SK-N-SH treated with all-trans-retinoic acid at 6 μM for 48 hours (cell line): ENCODE results near the gene GRID1.

Source experiments
- ISL1 ChIP-seq: fragments of 250-450 bp; sonication (Bioruptor Pico); IDR thresholded peaks from 2 replicates; pipeline ENCODE4 v2.1.2; 2022; ENCODE audit warnings: mild to moderate bottlenecking, moderate library complexity
- SNAI2 ChIP-seq: fragments of 250-450 bp; sonication (Bioruptor Pico); IDR thresholded peaks from 2 replicates; pipeline ENCODE4 v1.5.0; 2020; ENCODE audit warnings: mild to moderate bottlenecking, moderate library complexity
- TOX ChIP-seq: fragments of 250-450 bp; sonication (Bioruptor Pico); IDR thresholded peaks from 2 replicates; pipeline ENCODE4 v1.8.0; 2021; ENCODE audit warnings: mild to moderate bottlenecking, moderate library complexity, borderline replicate concordance
- ZFP30 ChIP-seq: fragments of 450-650 bp; formaldehyde crosslinking; IDR thresholded peaks from 2 replicates; pipeline ENCODE4 v1.5.0; 2022; ENCODE audit warnings: mild to moderate bottlenecking, moderate library complexity
- TF ChIP-seq, protein P1 (sequence below): fragments of 250-450 bp; sonication (Bioruptor Pico); IDR thresholded peaks from 2 replicates; pipeline ENCODE4 v1.8.0; 2020; ENCODE audit warnings: mild to moderate bottlenecking, moderate library complexity, borderline replicate concordance
- TF ChIP-seq, protein P2 (sequence below): fragments of 250-450 bp; sonication (Bioruptor Pico); IDR thresholded peaks from 2 replicates; pipeline ENCODE4 v1.5.1; 2021; ENCODE audit warnings: mild to moderate bottlenecking, moderate library complexity
- TF ChIP-seq, protein P3 (sequence below): fragments of 250-450 bp; sonication (Bioruptor Pico); IDR thresholded peaks from 2 replicates; pipeline ENCODE4 v1.5.0; 2020; ENCODE audit warnings: mild to moderate bottlenecking, moderate library complexity

DNA sequence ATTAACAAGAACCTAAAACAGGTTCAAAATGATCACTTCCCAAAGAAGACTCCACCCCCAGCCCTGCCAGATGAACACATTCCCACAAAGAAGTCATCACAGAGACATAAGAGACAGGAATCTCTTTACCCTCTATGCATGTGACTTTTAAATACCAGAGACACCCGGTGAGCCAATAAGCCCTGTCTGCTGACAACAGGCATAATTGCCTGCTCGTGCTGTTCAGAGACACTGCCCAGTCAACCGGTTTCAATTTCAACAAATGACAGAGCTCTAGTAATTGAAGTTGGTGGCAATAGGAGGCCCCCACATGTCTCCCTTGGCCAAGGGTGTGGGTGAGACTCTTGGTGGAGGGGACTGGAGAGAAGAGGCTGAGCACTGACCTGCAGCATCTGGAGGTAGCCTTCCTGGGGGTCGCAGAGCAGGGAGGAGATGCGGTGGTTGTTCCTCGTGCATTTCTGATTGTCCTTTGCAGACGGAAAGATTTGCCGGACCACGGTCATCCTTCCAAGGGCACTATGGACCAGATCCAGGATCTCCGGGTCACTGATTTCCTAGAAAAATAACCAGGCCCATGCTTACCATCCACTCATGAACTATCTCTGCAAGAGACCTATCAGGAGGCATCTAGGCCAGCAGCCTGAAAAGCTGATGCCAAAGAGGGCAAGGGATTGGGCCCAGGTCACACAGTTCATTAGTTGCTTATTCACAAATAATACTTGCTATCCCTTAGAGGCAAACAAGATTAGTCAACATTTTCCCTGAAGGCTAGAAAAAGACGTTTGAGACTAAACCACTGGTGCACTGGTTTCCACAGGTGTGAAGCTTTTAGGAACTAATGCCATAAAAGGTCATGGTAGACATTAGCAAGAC is 497.7 kb downstream of the GRID1 start:
- TF ChIP-seq ISL1 (CRISPR knock-in tag) (no peak), ZFP30 (no peak), SNAI2 (no peak), TOX (CRISPR knock-in tag) (no peak)
- TF ChIP-seq, protein P1, sequence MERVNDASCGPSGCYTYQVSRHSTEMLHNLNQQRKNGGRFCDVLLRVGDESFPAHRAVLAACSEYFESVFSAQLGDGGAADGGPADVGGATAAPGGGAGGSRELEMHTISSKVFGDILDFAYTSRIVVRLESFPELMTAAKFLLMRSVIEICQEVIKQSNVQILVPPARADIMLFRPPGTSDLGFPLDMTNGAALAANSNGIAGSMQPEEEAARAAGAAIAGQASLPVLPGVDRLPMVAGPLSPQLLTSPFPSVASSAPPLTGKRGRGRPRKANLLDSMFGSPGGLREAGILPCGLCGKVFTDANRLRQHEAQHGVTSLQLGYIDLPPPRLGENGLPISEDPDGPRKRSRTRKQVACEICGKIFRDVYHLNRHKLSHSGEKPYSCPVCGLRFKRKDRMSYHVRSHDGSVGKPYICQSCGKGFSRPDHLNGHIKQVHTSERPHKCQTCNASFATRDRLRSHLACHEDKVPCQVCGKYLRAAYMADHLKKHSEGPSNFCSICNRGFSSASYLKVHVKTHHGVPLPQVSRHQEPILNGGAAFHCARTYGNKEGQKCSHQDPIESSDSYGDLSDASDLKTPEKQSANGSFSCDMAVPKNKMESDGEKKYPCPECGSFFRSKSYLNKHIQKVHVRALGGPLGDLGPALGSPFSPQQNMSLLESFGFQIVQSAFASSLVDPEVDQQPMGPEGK (CRISPR knock-in tag): no peak
- TF ChIP-seq, protein P2, sequence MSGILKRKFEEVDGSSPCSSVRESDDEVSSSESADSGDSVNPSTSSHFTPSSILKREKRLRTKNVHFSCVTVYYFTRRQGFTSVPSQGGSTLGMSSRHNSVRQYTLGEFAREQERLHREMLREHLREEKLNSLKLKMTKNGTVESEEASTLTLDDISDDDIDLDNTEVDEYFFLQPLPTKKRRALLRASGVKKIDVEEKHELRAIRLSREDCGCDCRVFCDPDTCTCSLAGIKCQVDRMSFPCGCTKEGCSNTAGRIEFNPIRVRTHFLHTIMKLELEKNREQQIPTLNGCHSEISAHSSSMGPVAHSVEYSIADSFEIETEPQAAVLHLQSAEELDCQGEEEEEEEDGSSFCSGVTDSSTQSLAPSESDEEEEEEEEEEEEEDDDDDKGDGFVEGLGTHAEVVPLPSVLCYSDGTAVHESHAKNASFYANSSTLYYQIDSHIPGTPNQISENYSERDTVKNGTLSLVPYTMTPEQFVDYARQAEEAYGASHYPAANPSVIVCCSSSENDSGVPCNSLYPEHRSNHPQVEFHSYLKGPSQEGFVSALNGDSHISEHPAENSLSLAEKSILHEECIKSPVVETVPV (CRISPR knock-in tag): no peak
- TF ChIP-seq, protein P3, sequence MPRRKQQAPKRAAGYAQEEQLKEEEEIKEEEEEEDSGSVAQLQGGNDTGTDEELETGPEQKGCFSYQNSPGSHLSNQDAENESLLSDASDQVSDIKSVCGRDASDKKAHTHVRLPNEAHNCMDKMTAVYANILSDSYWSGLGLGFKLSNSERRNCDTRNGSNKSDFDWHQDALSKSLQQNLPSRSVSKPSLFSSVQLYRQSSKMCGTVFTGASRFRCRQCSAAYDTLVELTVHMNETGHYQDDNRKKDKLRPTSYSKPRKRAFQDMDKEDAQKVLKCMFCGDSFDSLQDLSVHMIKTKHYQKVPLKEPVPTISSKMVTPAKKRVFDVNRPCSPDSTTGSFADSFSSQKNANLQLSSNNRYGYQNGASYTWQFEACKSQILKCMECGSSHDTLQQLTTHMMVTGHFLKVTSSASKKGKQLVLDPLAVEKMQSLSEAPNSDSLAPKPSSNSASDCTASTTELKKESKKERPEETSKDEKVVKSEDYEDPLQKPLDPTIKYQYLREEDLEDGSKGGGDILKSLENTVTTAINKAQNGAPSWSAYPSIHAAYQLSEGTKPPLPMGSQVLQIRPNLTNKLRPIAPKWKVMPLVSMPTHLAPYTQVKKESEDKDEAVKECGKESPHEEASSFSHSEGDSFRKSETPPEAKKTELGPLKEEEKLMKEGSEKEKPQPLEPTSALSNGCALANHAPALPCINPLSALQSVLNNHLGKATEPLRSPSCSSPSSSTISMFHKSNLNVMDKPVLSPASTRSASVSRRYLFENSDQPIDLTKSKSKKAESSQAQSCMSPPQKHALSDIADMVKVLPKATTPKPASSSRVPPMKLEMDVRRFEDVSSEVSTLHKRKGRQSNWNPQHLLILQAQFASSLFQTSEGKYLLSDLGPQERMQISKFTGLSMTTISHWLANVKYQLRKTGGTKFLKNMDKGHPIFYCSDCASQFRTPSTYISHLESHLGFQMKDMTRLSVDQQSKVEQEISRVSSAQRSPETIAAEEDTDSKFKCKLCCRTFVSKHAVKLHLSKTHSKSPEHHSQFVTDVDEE (CRISPR knock-in tag): no peak
